ENCODE results near the gene ARHGEF10L.

The ARHGEF10L gene

GRCh38 chr1:17635276-17635675 is 95.8 kb downstream of the ARHGEF10L start:
- H3K27ac ChIP-seq (ENCODE audit: low read length): no peak overlapping the region
- peaks cover 69 to 85% of the 10 kb centered on the region in 2 donors for H3K36me3 ChIP-seq (ENCODE audit: control insufficient read depth in 1 of 2, insufficient read depth in 2 of 2, low read length in 2 of 2)
- no peaks in the 10 kb centered on the region for H3K27me3 ChIP-seq (ENCODE audit: low read depth, low read length)
- no peak overlapping the region for H3K4me3 ChIP-seq (ENCODE audit: low read depth in 1 of 2, low read length in 2 of 2)
- H3K4me1 ChIP-seq (ENCODE audit: control insufficient read depth in 1 of 2, insufficient read depth in 2 of 2, low read length in 2 of 2): peaks cover 0 to 6% of the 10 kb centered on the region in 2 donors
- no peaks in the 10 kb centered on the region for H3K9me3 ChIP-seq (ENCODE audit: control insufficient read depth in 1 of 2, low read length in 2 of 2)

- no peak overlapping the region for H3K27ac ChIP-seq (ENCODE audit: low read length)
- peaks cover 74 to 86% of the 10 kb centered on the region in 2 donors for H3K36me3 ChIP-seq (ENCODE audit: control insufficient read depth in 1 of 2, insufficient read depth in 2 of 2, low read length in 2 of 2)
- peaks cover 0 to 6% of the 10 kb centered on the region in 2 donors for H3K4me1 ChIP-seq (ENCODE audit: control insufficient read depth in 1 of 2, insufficient read depth in 2 of 2, low read length in 2 of 2)
Observed at GRCh38 chr1:17635811-17636210, 96.3 kb downstream of the ARHGEF10L start.

GRCh38 chr1:17636612-17637011 is 97.1 kb downstream of the ARHGEF10L start:
- H3K27me3 ChIP-seq (ENCODE audit: low read depth, low read length): no peaks in the 10 kb centered on the region
- no peak overlapping the region for H3K27ac ChIP-seq (ENCODE audit: low read length)
- H3K36me3 ChIP-seq (ENCODE audit: control insufficient read depth in 1 of 2, insufficient read depth in 2 of 2, low read length in 2 of 2): peaks cover 76 to 83% of the 10 kb centered on the region in 2 donors
- no peak overlapping the region for H3K4me3 ChIP-seq (ENCODE audit: low read depth in 1 of 2, low read length in 2 of 2)
- H3K4me1 ChIP-seq (ENCODE audit: control insufficient read depth in 1 of 2, insufficient read depth in 2 of 2, low read length in 2 of 2): peaks cover 0 to 6% of the 10 kb centered on the region in 2 donors
- no peaks in the 10 kb centered on the region for H3K9me3 ChIP-seq (ENCODE audit: control insufficient read depth in 1 of 2, low read length in 2 of 2)

More at GRCh38 chr1:17635811-17636210, 96.3 kb downstream of the ARHGEF10L start:
- Histone ChIP-seq H3K27me3 (ENCODE audit: low read depth, low read length) (no peaks in the 10 kb centered on the region), H3K9me3 (ENCODE audit: control insufficient read depth in 1 of 2, low read length in 2 of 2) (no peaks in the 10 kb centered on the region), H3K4me3 (ENCODE audit: low read depth in 1 of 2, low read length in 2 of 2) (no peak overlapping the region)

- no peaks in the 10 kb centered on the region for H3K9me3 ChIP-seq (ENCODE audit: control insufficient read depth in 1 of 2, low read length in 2 of 2)
- H3K36me3 ChIP-seq (ENCODE audit: control insufficient read depth in 1 of 2, insufficient read depth in 2 of 2, low read length in 2 of 2): peaks cover 72 to 86% of the 10 kb centered on the region in 2 donors
- no peak overlapping the region for H3K27ac ChIP-seq (ENCODE audit: low read length)
- peaks cover 0 to 6% of the 10 kb centered on the region in 2 donors for H3K4me1 ChIP-seq (ENCODE audit: control insufficient read depth in 1 of 2, insufficient read depth in 2 of 2, low read length in 2 of 2)
- no peaks in the 10 kb centered on the region for H3K27me3 ChIP-seq (ENCODE audit: low read depth, low read length)
- H3K4me3 ChIP-seq (ENCODE audit: low read depth in 1 of 2, low read length in 2 of 2): no peak overlapping the region
Observed at GRCh38 chr1:17637055-17637454, 97.6 kb downstream of the ARHGEF10L start.

GRCh38 chr1:17639703-17640340 is 100.3 kb downstream of the ARHGEF10L start:
- Histone ChIP-seq H3K9me3 (ENCODE audit: control insufficient read depth in 1 of 2, low read length in 2 of 2) (no peaks in the 10 kb centered on the region), H3K4me3 (ENCODE audit: low read depth in 1 of 2, low read length in 2 of 2) (no peak overlapping the region), H3K4me1 (ENCODE audit: control insufficient read depth in 1 of 2, insufficient read depth in 2 of 2, low read length in 2 of 2) (peaks cover 0 to 2% of the 10 kb centered on the region in 2 donors), H3K27ac (ENCODE audit: low read length) (no peak overlapping the region), H3K36me3 (ENCODE audit: control insufficient read depth in 1 of 2, insufficient read depth in 2 of 2, low read length in 2 of 2) (peaks cover 72 to 78% of the 10 kb centered on the region in 2 donors), H3K27me3 (ENCODE audit: low read depth, low read length) (no peaks in the 10 kb centered on the region)

- H3K4me3 ChIP-seq (ENCODE audit: low read depth in 1 of 2, low read length in 2 of 2): no peak overlapping the region
- no peaks in the 10 kb centered on the region for H3K9me3 ChIP-seq (ENCODE audit: control insufficient read depth in 1 of 2, low read length in 2 of 2)
- no peaks in the 10 kb centered on the region for H3K4me1 ChIP-seq (ENCODE audit: control insufficient read depth in 1 of 2, insufficient read depth in 2 of 2, low read length in 2 of 2)
- H3K27ac ChIP-seq (ENCODE audit: low read length): no peak overlapping the region
- peaks cover 71 to 76% of the 10 kb centered on the region in 2 donors for H3K36me3 ChIP-seq (ENCODE audit: control insufficient read depth in 1 of 2, insufficient read depth in 2 of 2, low read length in 2 of 2)
- no peaks in the 10 kb centered on the region for H3K27me3 ChIP-seq (ENCODE audit: low read depth, low read length)
Observed at GRCh38 chr1:17640393-17640792, 100.9 kb downstream of the ARHGEF10L start.

GRCh38 chr1:17640975-17641374 is 101.5 kb downstream of the ARHGEF10L start:
- Histone ChIP-seq H3K4me1 (ENCODE audit: control insufficient read depth in 1 of 2, insufficient read depth in 2 of 2, low read length in 2 of 2) (no peaks in the 10 kb centered on the region), H3K27me3 (ENCODE audit: low read depth, low read length) (no peaks in the 10 kb centered on the region), H3K4me3 (ENCODE audit: low read depth in 1 of 2, low read length in 2 of 2) (no peak overlapping the region), H3K27ac (ENCODE audit: low read length) (no peak overlapping the region), H3K9me3 (ENCODE audit: control insufficient read depth in 1 of 2, low read length in 2 of 2) (no peaks in the 10 kb centered on the region), H3K36me3 (ENCODE audit: control insufficient read depth in 1 of 2, insufficient read depth in 2 of 2, low read length in 2 of 2) (peaks cover 70 to 76% of the 10 kb centered on the region in 2 donors)

- no peaks in the 10 kb centered on the region for H3K4me1 ChIP-seq (ENCODE audit: control insufficient read depth in 1 of 2, insufficient read depth in 2 of 2, low read length in 2 of 2)
- no peak overlapping the region for H3K4me3 ChIP-seq (ENCODE audit: low read depth in 1 of 2, low read length in 2 of 2)
- no peak overlapping the region for H3K27ac ChIP-seq (ENCODE audit: low read length)
- no peaks in the 10 kb centered on the region for H3K9me3 ChIP-seq (ENCODE audit: control insufficient read depth in 1 of 2, low read length in 2 of 2)
- no peaks in the 10 kb centered on the region for H3K27me3 ChIP-seq (ENCODE audit: low read depth, low read length)
- peaks cover 61 to 68% of the 10 kb centered on the region in 2 donors for H3K36me3 ChIP-seq (ENCODE audit: control insufficient read depth in 1 of 2, insufficient read depth in 2 of 2, low read length in 2 of 2)
Observed at GRCh38 chr1:17642169-17642568, 102.7 kb downstream of the ARHGEF10L start.

GRCh38 chr1:17642943-17643342 is 103.4 kb downstream of the ARHGEF10L start:
- Histone ChIP-seq H3K4me3 (ENCODE audit: low read depth in 1 of 2, low read length in 2 of 2) (no peak overlapping the region), H3K4me1 (ENCODE audit: control insufficient read depth in 1 of 2, insufficient read depth in 2 of 2, low read length in 2 of 2) (no peaks in the 10 kb centered on the region), H3K36me3 (ENCODE audit: control insufficient read depth in 1 of 2, insufficient read depth in 2 of 2, low read length in 2 of 2) (peaks cover 60 to 62% of the 10 kb centered on the region in 2 donors), H3K9me3 (ENCODE audit: control insufficient read depth in 1 of 2, low read length in 2 of 2) (no peaks in the 10 kb centered on the region), H3K27me3 (ENCODE audit: low read depth, low read length) (no peaks in the 10 kb centered on the region), H3K27ac (ENCODE audit: low read length) (no peak overlapping the region)

GRCh38 chr1:17643861-17644703 is 104.6 kb downstream of the ARHGEF10L start:
- Histone ChIP-seq H3K4me3 (ENCODE audit: low read depth in 1 of 2, low read length in 2 of 2) (no peak overlapping the region), H3K36me3 (ENCODE audit: control insufficient read depth in 1 of 2, insufficient read depth in 2 of 2, low read length in 2 of 2) (peaks cover 49 to 62% of the 10 kb centered on the region in 2 donors), H3K4me1 (ENCODE audit: control insufficient read depth in 1 of 2, insufficient read depth in 2 of 2, low read length in 2 of 2) (no peaks in the 10 kb centered on the region), H3K27me3 (ENCODE audit: low read depth, low read length) (no peaks in the 10 kb centered on the region), H3K9me3 (ENCODE audit: control insufficient read depth in 1 of 2, low read length in 2 of 2) (no peaks in the 10 kb centered on the region), H3K27ac (ENCODE audit: low read length) (no peak overlapping the region)

GRCh38 chr1:17645068-17645911 is 105.8 kb downstream of the ARHGEF10L start:
- Histone ChIP-seq H3K27ac (ENCODE audit: low read length) (no peak overlapping the region), H3K9me3 (ENCODE audit: control insufficient read depth in 1 of 2, low read length in 2 of 2) (no peaks in the 10 kb centered on the region), H3K27me3 (ENCODE audit: low read depth, low read length) (no peaks in the 10 kb centered on the region), H3K4me3 (ENCODE audit: low read depth in 1 of 2, low read length in 2 of 2) (no peak overlapping the region), H3K36me3 (ENCODE audit: control insufficient read depth in 1 of 2, insufficient read depth in 2 of 2, low read length in 2 of 2) (peaks cover 37 to 57% of the 10 kb centered on the region in 2 donors), H3K4me1 (ENCODE audit: control insufficient read depth in 1 of 2, insufficient read depth in 2 of 2, low read length in 2 of 2) (no peaks in the 10 kb centered on the region)

Data from muscle layer of duodenum (tissue), 2 donors.